KBM-7 (cell line): ENCODE data around the gene RRAD.
"Not testable (repeated sequence)": the region's sequence is repeated elsewhere in the genome, so short reads cannot be mapped to it uniquely, and the experiment has no call there.

Experiments used
- DNase-seq: peaks from one replicate; pipeline ENCODE4 v3.0.0-alpha.2; 2015
- in situ Hi-C: fragments of 300-500 bp; cut with MboI; formaldehyde crosslinking; loops from 2 replicates; pipeline ENCODE4 v1.14.3; 2020; ENCODE audit warnings: low sequenced_read_pairs, low pct_unique_long_range_greater_than_20kb, mixed read lengths

Gene RRAD

GRCh38 chr16:66906916-66907836 lies 18.2 kb downstream of the RRAD start:
- in situ Hi-C loops = no loop called here
- DNase-seq = no peak

- DNase-seq = peak; percentile 6
- in situ Hi-C loops = no loop called here
Measured at GRCh38 chr16:66905633-66906539, 19.4 kb downstream of the RRAD start.

- in situ Hi-C loops = no loop called here
- no peak for DNase-seq
Measured at GRCh38 chr16:66904846-66905632, 20.3 kb downstream of the RRAD start.

DNA sequence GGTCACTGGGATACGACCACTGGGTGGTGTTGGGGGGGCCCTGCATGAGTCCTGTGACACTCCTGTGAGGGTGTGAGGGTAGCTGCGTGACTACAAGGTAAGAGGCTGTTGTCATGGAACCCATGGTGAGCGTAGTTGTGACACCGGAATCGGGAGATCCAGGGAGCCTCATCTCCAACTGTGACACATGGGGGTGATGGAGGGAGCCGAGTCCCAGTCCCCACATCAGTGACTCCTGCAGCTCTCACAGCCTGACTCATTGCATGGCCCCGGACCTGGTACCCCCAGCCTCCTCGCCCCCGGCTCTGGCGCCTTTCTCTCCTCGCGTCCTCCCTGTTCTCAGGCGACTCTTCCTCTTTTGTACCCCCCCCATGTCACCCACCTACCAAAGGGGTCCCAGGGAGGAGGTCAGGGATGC lies 20.9 kb downstream of the RRAD start:
- DNase-seq = no peak
- in situ Hi-C loops = no loop called here

DNA sequence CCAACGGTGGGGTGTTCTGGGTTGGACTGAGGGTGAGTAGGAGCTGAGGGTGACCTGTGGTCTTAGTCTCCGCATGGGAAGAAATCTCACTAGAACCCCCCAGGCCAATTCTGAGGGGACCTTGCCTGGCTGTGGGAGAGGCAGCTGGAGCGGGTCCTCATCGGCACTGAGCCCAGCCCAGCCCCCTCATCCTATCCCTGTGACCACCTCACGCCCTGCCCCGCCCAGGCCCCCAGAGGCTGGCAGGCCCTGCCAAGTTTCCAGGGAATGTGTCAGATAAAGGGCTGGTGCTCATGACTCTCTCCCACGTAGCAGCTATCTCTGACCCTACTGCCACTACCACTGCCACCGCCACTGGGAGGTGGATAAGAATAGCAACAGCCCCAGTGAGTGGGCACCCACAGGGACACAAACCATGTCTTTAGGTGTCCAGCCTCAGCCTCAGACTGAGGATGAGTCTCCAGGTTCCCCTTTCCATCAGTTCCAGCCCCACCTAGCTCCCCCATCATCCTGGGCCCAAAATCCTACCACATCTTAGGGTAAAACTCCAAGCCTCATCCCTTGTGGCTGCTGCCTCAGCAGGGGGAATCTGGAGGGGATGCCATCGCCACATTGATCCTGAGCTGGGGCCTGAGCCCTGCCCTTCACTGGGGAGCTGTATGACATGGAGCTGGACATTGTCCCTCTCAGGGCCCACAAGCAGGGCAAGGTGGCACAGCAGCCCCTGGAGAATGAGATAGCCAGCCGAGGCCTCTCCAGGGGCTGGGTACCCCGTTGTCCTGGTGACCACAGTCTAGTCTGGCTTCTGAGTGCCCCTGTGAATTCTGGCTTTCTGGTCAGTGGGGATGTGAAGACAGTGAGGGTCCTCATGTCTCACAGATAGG lies 21.5 kb downstream of the RRAD start:
- in situ Hi-C loops = no loop called here
- no peak for DNase-seq

DNA sequence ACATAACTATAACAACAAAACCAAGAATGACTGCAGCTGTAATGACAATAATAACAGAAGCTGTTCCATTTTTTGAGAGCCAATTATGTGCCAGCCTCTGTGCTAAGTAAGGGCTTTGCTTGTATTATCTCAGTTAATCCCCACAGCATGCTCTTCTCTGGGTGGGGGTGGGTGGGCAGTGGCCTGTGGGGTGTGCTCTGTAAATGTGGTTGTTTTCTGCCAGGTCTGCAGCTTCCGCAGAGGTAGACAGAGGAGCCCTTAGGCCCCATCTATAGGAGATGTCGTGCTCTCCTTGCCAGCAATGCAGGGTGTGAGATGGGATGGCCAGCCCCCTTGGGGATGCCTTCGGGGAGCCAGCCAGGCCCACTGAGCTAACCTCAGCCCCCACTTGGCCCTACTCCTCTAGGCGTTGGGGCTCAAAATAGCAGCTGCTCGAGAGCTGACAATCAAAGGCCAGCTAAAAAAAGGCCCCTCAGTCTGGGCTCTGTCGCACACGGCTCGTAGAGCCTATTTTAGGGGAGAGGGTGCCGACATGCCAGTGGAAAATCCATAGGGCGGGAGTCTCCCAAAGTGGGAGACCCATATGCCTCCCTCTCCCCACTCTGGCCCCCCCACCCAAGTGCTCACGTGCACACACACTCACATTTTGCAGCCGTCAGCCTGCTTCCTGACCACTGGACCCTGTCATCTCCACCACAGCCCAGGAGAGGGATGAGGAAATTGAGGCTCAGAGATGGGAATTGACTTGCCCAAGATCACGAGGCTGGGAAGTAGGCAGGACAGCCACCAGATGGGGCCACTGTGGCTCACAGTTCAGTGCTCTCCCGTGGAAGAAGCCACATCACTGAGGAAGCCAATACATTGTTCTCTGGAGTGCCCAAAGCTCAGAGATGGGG lies 22.4 kb downstream of the RRAD start:
- no peak for DNase-seq
- in situ Hi-C loops = no loop called here

DNA sequence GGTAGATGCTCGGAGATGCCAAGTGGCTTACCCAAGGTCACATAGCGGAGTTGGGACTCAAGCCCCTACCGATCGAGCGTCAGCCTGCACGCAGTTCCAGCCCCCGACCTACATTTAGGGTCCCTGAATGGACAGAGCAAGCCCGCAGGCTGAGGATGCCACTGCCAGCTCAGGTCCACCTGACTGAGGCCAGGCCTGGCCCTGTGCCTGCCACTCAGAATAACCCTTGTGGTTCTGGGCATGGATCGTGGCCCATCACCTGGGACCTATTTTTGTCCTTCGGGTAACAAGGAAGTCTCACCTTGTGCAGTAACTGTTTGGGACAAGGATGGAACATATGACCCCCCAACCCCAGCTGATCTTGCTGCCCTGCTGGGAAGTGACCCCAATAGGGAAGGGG lies 23.7 kb downstream of the RRAD start:
- no peak for DNase-seq
- in situ Hi-C loops = no loop called here

DNA sequence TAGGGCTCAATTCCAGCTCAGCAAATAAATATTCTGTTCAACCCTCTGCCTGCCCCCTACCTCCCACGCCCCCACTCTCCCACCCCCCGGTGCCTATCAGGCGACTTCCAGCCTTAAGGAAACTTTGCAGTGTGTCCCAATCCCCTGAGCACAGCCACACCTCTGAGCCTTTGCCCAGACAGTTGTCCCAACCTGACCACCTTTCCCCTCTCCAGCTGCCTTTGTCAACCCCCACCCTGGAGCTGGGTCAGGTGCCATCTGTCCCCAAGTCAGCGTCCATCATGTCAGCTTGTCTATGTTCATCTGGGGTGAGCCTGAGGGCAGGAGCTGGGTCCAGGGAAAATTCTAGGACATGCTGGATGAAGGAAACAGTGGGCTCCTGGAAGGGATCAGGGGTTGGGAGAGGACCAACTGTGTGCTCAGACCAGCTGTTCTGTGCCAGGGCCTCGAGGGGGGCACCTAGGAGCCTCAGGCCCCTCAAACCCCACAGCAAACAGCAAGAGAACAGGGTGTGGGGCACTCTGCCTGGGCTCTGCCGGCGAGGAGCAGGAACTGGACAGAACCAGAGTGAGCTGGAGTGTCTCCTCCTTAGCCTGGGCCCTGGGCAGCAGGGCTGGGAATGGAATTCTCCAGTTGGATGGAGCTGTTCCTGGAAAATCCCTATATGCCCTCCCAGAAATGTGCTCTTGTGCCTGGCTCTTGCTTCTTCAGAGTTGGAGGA lies 24.5 kb downstream of the RRAD start:
- in situ Hi-C loops = no loop called here
- DNase-seq = no peak

- DNase-seq = no peak
- in situ Hi-C loops = no loop called here
Measured at GRCh38 chr16:66899945-66900710, 25.2 kb downstream of the RRAD start.

- in situ Hi-C loops = no loop called here
- DNase-seq = no peak
Measured at GRCh38 chr16:66899310-66899944, 25.9 kb downstream of the RRAD start.

- in situ Hi-C loops = no loop called here
- no peak for DNase-seq
Measured at GRCh38 chr16:66898933-66899309, 26.4 kb downstream of the RRAD start.

- in situ Hi-C loops = no loop called here
- no peak for DNase-seq
Measured at GRCh38 chr16:66898207-66898606, 27.1 kb downstream of the RRAD start.

GRCh38 chr16:66896682-66897081 lies 28.7 kb downstream of the RRAD start:
- in situ Hi-C loops = not testable (repeated sequence)

GRCh38 chr16:66895999-66896398 lies 29.3 kb downstream of the RRAD start:
- DNase-seq = no peak
- in situ Hi-C loops = no loop called here

More at GRCh38 chr16:66896682-66897081, 28.7 kb downstream of the RRAD start:
- not testable (repeated sequence) for DNase-seq

DNA sequence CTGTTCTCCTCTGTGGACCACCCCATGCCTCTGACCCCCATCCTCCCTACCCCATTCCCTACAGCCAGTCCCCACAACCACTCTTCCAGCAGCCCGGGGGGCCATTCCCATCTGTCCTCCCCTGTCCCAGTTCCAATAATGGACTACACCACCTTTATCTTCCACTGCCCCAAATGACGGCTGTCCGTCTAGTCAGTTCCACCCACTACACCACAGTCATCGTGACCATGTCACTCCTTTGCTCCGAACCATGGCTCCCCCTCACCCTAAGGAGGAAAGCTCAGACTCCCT lies 29.7 kb downstream of the RRAD start:
- no peak for DNase-seq
- in situ Hi-C loops = no loop called here
